Central memory CD8-positive, alpha-beta T cell (primary cell): ENCODE data around the gene CORO1C.
"Not testable (repeated sequence)": the region's sequence is repeated elsewhere in the genome, so short reads cannot be mapped to it uniquely, and the experiment has no call there.

ENCODE experiments used
- ATAC-seq: fragments of 150-1000 bp; cut with Tn5 transposase; replicated peaks from 2 replicates; pipeline ENCODE4 v1.10.0; 2022; ENCODE audit warnings: mild to moderate bottlenecking, moderate FRiP score, moderate number of reproducible peaks; ENCODE audit not compliant: poor library complexity, severe bottlenecking; ENCODE audit errors: extremely low read depth
- DNase-seq, 2 donors: peaks; one replicate each; pipeline ENCODE4 v3.0.0; 2021; ENCODE audit warnings: low spot score in 2 of 2
- H3K27ac Mint-ChIP-seq: one replicate; pipeline ENCODE4 v1.8.0; 2022; ENCODE audit warnings: low read depth, mild to moderate bottlenecking, moderate library complexity, mixed read lengths
- H3K27me3 Mint-ChIP-seq: one replicate; pipeline ENCODE4 v1.8.0; 2022; ENCODE audit warnings: mixed read lengths
- H3K36me3 Mint-ChIP-seq: one replicate; pipeline ENCODE4 v1.8.0; 2022; ENCODE audit warnings: mild to moderate bottlenecking, moderate library complexity, mixed read lengths; ENCODE audit not compliant: insufficient read depth
- H3K4me1 Mint-ChIP-seq: one replicate; pipeline ENCODE4 v1.8.0; 2022; ENCODE audit warnings: mixed read lengths
- H3K4me3 Mint-ChIP-seq: one replicate; pipeline ENCODE4 v1.8.0; 2022; ENCODE audit warnings: mild to moderate bottlenecking, moderate library complexity, mixed read lengths
- H3K9me3 Mint-ChIP-seq: one replicate; pipeline ENCODE4 v1.8.0; 2022; ENCODE audit warnings: mixed read lengths

CORO1C gene

GRCh38 chr12:108633081-108633533, 98.2 kb downstream of the CORO1C start:
- H3K27ac Mint-ChIP-seq = peak overlapping the region; percentile 99
- no peak for DNase-seq
- no peak for ATAC-seq
- H3K9me3 Mint-ChIP-seq = no peaks in the 10 kb centered on the region
- H3K4me1 Mint-ChIP-seq = peaks cover 60% of the 10 kb centered on the region
- H3K27me3 Mint-ChIP-seq = no peaks in the 10 kb centered on the region
- peak overlapping the region; percentile 90 for H3K4me3 Mint-ChIP-seq
- H3K36me3 Mint-ChIP-seq = peaks cover 37% of the 10 kb centered on the region

GRCh38 chr12:108631261-108631660, 100.1 kb downstream of the CORO1C start:
- H3K27me3 Mint-ChIP-seq = not testable (repeated sequence)

GRCh38 chr12:108630481-108631207, 100.7 kb downstream of the CORO1C start:
- peaks cover 50% of the 10 kb centered on the region for H3K36me3 Mint-ChIP-seq
- H3K27me3 Mint-ChIP-seq = no peaks in the 10 kb centered on the region
- peak in 1 of 2 donors; percentile 38 for DNase-seq
- peaks cover 59% of the 10 kb centered on the region for H3K4me1 Mint-ChIP-seq
- ATAC-seq = no peak
- peak overlapping the region; percentile 99 for H3K27ac Mint-ChIP-seq
- peak overlapping the region; percentile 90 for H3K4me3 Mint-ChIP-seq
- H3K9me3 Mint-ChIP-seq = no peaks in the 10 kb centered on the region

More at GRCh38 chr12:108631261-108631660, 100.1 kb downstream of the CORO1C start:
- DNase-seq, H3K9me3 Mint-ChIP-seq, ATAC-seq: not testable (repeated sequence)
- peak overlapping the region; percentile 99 for H3K27ac Mint-ChIP-seq
- H3K36me3 Mint-ChIP-seq = peaks cover 47% of the 10 kb centered on the region
- peaks cover 61% of the 10 kb centered on the region for H3K4me1 Mint-ChIP-seq
- H3K4me3 Mint-ChIP-seq = peak overlapping the region; percentile 90

- peaks cover 64% of the 10 kb centered on the region for H3K4me1 Mint-ChIP-seq
- H3K36me3 Mint-ChIP-seq = peaks cover 55% of the 10 kb centered on the region
- H3K9me3 Mint-ChIP-seq = no peaks in the 10 kb centered on the region
- peak overlapping the region; percentile 90 for H3K4me3 Mint-ChIP-seq
- H3K27me3 Mint-ChIP-seq = no peaks in the 10 kb centered on the region
- ATAC-seq = peak; percentile 15
- peak overlapping the region; percentile 99 for H3K27ac Mint-ChIP-seq
- DNase-seq = peak in 1 of 2 donors; percentile 59
These were observed 101.4 kb downstream of the CORO1C start for GRCh38 chr12:108629824-108630476.

- peaks cover 62% of the 10 kb centered on the region for H3K4me1 Mint-ChIP-seq
- peak overlapping the region; percentile 90 for H3K4me3 Mint-ChIP-seq
- DNase-seq = no peak
- H3K27me3 Mint-ChIP-seq = no peaks in the 10 kb centered on the region
- peak overlapping the region; percentile 99 for H3K27ac Mint-ChIP-seq
- H3K36me3 Mint-ChIP-seq = peaks cover 55% of the 10 kb centered on the region
- no peak for ATAC-seq
- H3K9me3 Mint-ChIP-seq = no peaks in the 10 kb centered on the region
These were observed 102.2 kb downstream of the CORO1C start for GRCh38 chr12:108629151-108629550.

- H3K36me3 Mint-ChIP-seq = peaks cover 56% of the 10 kb centered on the region
- peak overlapping the region; percentile 90 for H3K4me3 Mint-ChIP-seq
These were observed 104.0 kb downstream of the CORO1C start for GRCh38 chr12:108627134-108627920.

GRCh38 chr12:108625228-108625627, 106.1 kb downstream of the CORO1C start:
- peak overlapping the region; percentile 21 for H3K4me3 Mint-ChIP-seq
- H3K4me1 Mint-ChIP-seq = peaks cover 59% of the 10 kb centered on the region
- H3K27ac Mint-ChIP-seq = peak overlapping the region; percentile 56
- ATAC-seq (no peak), DNase-seq (no peak)
- no peaks in the 10 kb centered on the region for H3K9me3 Mint-ChIP-seq
- no peaks in the 10 kb centered on the region for H3K27me3 Mint-ChIP-seq
- peaks cover 61% of the 10 kb centered on the region for H3K36me3 Mint-ChIP-seq

More at GRCh38 chr12:108627134-108627920, 104.0 kb downstream of the CORO1C start:
- no peaks in the 10 kb centered on the region for H3K27me3 Mint-ChIP-seq
- ATAC-seq = no peak
- H3K27ac Mint-ChIP-seq = peak overlapping the region; percentile 56
- no peaks in the 10 kb centered on the region for H3K9me3 Mint-ChIP-seq
- DNase-seq = no peak
- H3K4me1 Mint-ChIP-seq = peaks cover 60% of the 10 kb centered on the region

- Mint-ChIP-seq H3K4me1 (peaks cover 59% of the 10 kb centered on the region), H3K27me3 (no peaks in the 10 kb centered on the region), H3K27ac (peak overlapping the region; percentile 95), H3K9me3 (no peaks in the 10 kb centered on the region), H3K4me3 (peak overlapping the region; percentile 11), H3K36me3 (peaks cover 64% of the 10 kb centered on the region)
- DNase-seq (no peak), ATAC-seq (no peak)
These were observed 107.7 kb downstream of the CORO1C start for GRCh38 chr12:108623577-108623976.

- no peaks in the 10 kb centered on the region for H3K9me3 Mint-ChIP-seq
- ATAC-seq = no peak
- peak overlapping the region; percentile 95 for H3K27ac Mint-ChIP-seq
- H3K27me3 Mint-ChIP-seq = no peaks in the 10 kb centered on the region
- DNase-seq = no peak
- H3K4me1 Mint-ChIP-seq = peaks cover 59% of the 10 kb centered on the region
- H3K36me3 Mint-ChIP-seq = peaks cover 62% of the 10 kb centered on the region
- peak overlapping the region; percentile 11 for H3K4me3 Mint-ChIP-seq
These were observed 108.3 kb downstream of the CORO1C start for GRCh38 chr12:108622921-108623514.

- Mint-ChIP-seq H3K4me3 (peak overlapping the region; percentile 45), H3K27ac (peak overlapping the region; percentile 95), H3K4me1 (peaks cover 64% of the 10 kb centered on the region), H3K27me3 (no peaks in the 10 kb centered on the region), H3K9me3 (no peaks in the 10 kb centered on the region), H3K36me3 (peaks cover 63% of the 10 kb centered on the region)
- peak; percentile 30 for ATAC-seq
- DNase-seq = no peak
These were observed 108.9 kb downstream of the CORO1C start for GRCh38 chr12:108622421-108622820.

- Mint-ChIP-seq H3K27ac (peak overlapping the region; percentile 95), H3K9me3 (no peaks in the 10 kb centered on the region), H3K27me3 (no peaks in the 10 kb centered on the region), H3K36me3 (peaks cover 63% of the 10 kb centered on the region), H3K4me3 (no peak overlapping the region), H3K4me1 (peaks cover 76% of the 10 kb centered on the region)
- DNase-seq = no peak
- ATAC-seq = no peak
These were observed 110.2 kb downstream of the CORO1C start for GRCh38 chr12:108621161-108621560.

- Mint-ChIP-seq H3K9me3 (no peaks in the 10 kb centered on the region), H3K27me3 (no peaks in the 10 kb centered on the region), H3K4me3 (no peak overlapping the region), H3K4me1 (peaks cover 68% of the 10 kb centered on the region), H3K36me3 (peaks cover 56% of the 10 kb centered on the region), H3K27ac (no peak overlapping the region)
- DNase-seq (no peak), ATAC-seq (no peak)
These were observed 111.0 kb downstream of the CORO1C start for GRCh38 chr12:108620236-108620879.
